Activated naive CD4-positive, alpha-beta T cell (primary cell): Measurements from ENCODE around the gene PADI4.

Experiments used
- DNase-seq, 4 experiments: peaks; one replicate each; lab custom pipeline; 2025; lab: John Stamatoyannopoulos, UW

PADI4 gene

GRCh38 chr1:17307946-17308345, at the start of gene PADI4:
TSS of gene PADI4 (plus strand) at chr1:17308197. CDS start at chr1:17308223, 26 bp downstream.
- no peak for DNase-seq

- no peak for DNase-seq
These were observed 49.3 kb upstream of the PADI4 start for GRCh38 chr1:17258758-17259130.

GRCh38 chr1:17259233-17259873, 48.6 kb upstream of the PADI4 start:
- no peak for DNase-seq

GRCh38 chr1:17260264-17260663, 47.7 kb upstream of the PADI4 start:
- DNase-seq, result no peak

- DNase-seq, result no peak
These were observed 47.3 kb upstream of the PADI4 start for GRCh38 chr1:17260738-17261137.

GRCh38 chr1:17263936-17264335, 44.1 kb upstream of the PADI4 start:
- no peak for DNase-seq

GRCh38 chr1:17264470-17264869, 43.5 kb upstream of the PADI4 start:
- DNase-seq, result no peak

- no peak for DNase-seq
These were observed 42.8 kb upstream of the PADI4 start for GRCh38 chr1:17265162-17265561.

GRCh38 chr1:17265950-17266349, 42.0 kb upstream of the PADI4 start:
- no peak for DNase-seq

- no peak for DNase-seq
These were observed 36.9 kb upstream of the PADI4 start for GRCh38 chr1:17270891-17271765.

- DNase-seq, result no peak
These were observed 35.9 kb upstream of the PADI4 start for GRCh38 chr1:17272066-17272465.

- DNase-seq, result no peak
These were observed 35.4 kb upstream of the PADI4 start for GRCh38 chr1:17272646-17273045.

GRCh38 chr1:17273096-17273495, 34.9 kb upstream of the PADI4 start:
- no peak for DNase-seq

- no peak for DNase-seq
These were observed 33.5 kb upstream of the PADI4 start for GRCh38 chr1:17274186-17275170.

GRCh38 chr1:17276568-17276967, 31.4 kb upstream of the PADI4 start:
- DNase-seq, result no peak

- no peak for DNase-seq
These were observed 30.4 kb upstream of the PADI4 start for GRCh38 chr1:17277511-17278159.

GRCh38 chr1:17278996-17279830, 28.8 kb upstream of the PADI4 start:
- no peak for DNase-seq

GRCh38 chr1:17280436-17280835, 27.6 kb upstream of the PADI4 start:
- DNase-seq, result no peak

- DNase-seq, result no peak
These were observed 27.1 kb upstream of the PADI4 start for GRCh38 chr1:17280894-17281293.

- DNase-seq, result no peak
These were observed 26.2 kb upstream of the PADI4 start for GRCh38 chr1:17281775-17282181.

GRCh38 chr1:17282836-17283235, 25.2 kb upstream of the PADI4 start:
- no peak for DNase-seq
